HG02852 (cell line): ENCODE results near the gene PCDHB10.
"Not testable (repeated sequence)": the region's sequence is repeated elsewhere in the genome, so short reads cannot be mapped to it uniquely, and the experiment has no call there.

Experiments used
- ATAC-seq: cut with Tn5 transposase; IDR thresholded peaks from one replicate; pipeline ENCODE4 v1.9.1; 2021; ENCODE audit warnings: mild to moderate bottlenecking, moderate library complexity; ENCODE audit not compliant: unreplicated experiment

PCDHB10 gene

DNA sequence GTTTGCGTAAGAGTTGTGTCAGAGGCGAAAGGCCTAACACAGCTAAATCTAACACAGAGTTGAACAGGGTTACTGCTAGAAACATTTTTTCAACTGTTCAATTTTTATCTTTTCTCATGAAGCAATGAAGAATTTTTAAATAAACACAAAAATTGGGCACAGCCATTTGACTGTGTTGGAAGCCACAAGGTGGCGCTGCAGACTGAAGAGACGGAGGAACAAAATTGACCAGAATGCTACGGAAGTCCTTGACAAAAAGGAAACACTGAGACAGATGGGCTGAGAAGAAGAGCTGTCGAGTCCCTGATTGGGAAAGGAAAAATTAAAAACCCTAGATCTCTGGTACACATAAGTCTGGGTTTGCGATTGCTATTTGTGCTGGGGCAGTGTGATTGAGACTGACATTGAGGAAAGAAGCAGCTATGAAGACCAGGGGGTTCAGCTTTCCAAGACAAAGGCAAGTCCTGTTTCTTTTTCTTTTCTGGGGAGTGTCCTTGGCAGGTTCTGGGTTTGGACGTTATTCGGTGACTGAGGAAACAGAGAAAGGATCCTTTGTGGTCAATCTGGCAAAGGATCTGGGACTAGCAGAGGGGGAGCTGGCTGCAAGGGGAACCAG, 5.1 kb upstream of the PCDHB10 start, which contains the start of gene PCDHB9:
Gene PCDHB9, plus strand, starts transcription at position 265 of the 616 bp plus-strand sequence. Its CDS starts 158 bp downstream, at position 423.
- ATAC-seq: no peak

DNA sequence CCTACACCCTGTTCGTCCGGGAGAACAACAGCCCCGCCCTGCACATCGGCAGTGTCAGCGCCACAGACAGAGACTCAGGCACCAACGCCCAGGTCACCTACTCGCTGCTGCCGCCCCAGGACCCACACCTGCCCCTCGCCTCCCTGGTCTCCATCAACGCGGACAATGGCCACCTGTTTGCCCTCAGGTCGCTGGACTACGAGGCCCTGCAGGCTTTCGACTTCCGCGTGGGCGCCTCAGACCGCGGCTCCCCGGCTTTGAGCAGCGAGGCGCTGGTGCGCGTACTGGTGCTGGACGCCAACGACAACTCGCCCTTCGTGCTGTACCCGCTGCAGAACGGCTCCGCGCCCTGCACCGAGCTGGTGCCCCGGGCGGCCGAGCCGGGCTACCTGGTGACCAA, 3.5 kb upstream of the PCDHB10 start:
- ATAC-seq: not testable (repeated sequence)

GRCh38 chr5:141189131-141189530, 3.0 kb upstream of the PCDHB10 start:
- not testable (repeated sequence) for ATAC-seq

DNA sequence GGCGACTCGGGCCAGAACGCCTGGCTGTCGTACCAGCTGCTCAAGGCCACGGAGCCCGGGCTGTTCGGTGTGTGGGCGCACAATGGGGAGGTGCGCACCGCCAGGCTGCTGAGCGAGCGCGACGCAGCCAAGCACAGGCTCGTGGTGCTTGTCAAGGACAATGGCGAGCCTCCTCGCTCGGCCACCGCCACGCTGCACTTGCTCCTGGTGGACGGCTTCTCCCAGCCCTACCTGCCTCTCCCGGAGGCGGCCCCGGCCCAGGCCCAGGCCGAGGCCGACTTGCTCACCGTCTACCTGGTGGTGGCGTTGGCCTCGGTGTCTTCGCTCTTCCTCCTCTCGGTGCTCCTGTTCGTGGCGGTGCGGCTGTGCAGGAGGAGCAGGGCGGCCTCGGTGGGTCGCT, 2.2 kb downstream of the PCDHB10 start:
- not testable (repeated sequence) for ATAC-seq

DNA sequence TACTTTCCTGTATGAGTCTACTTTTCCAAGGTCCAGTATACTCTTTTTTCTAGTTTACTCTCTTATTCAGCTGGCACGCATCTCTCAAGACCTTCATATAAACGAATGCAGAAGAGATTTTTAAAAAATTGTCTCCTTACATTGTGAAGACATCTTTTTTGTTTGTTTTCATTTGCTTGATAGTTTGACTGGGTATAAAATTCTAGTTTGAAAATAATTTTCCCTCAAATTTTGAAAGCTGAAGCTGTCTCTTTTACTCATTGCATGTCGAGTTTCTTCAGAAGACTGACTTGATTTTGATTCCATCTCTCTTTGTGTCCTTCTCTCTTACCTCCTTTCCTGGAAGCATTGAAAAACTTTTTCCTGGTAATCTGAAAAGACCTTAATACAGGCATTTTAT, 4.2 kb downstream of the PCDHB10 start:
- ATAC-seq: no peak

GRCh38 chr5:141199359-141200235, 7.4 kb downstream of the PCDHB10 start, which contains the start of gene PCDHB11:
Gene PCDHB11 (plus strand): TSS chr5:141199627. CDS start chr5:141199775, 148 bp downstream.
- ATAC-seq: no peak

DNA sequence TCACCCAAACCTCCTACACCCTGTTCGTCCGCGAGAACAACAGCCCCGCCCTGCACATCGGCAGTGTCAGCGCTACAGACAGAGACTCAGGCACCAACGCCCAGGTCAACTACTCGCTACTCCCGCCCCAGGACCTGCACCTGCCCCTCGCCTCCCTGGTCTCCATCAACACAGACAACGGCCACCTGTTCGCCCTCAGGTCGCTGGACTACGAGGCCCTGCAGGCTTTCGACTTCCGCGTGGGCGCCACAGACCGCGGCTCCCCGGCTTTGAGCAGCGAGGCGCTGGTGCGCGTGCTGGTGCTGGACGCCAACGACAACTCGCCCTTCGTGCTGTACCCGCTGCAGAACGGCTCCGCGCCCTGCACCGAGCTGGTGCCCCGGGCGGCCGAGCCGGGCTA, 9.0 kb downstream of the PCDHB10 start:
- ATAC-seq: not testable (repeated sequence)

DNA sequence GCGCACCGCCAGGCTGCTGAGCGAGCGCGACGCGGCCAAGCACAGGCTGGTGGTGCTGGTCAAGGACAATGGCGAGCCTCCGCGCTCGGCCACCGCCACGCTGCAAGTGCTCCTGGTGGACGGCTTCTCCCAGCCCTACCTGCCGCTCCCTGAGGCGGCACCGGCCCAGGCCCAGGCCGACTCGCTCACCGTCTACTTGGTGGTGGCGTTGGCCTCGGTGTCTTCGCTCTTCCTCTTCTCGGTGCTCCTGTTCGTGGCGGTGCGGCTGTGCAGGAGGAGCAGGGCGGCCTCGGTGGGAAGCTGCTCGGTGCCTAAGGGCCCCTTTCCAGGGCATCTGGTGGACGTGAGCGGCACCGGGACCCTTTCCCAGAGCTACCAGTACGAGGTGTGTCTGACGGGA, 9.5 kb downstream of the PCDHB10 start:
- not testable (repeated sequence) for ATAC-seq

GRCh38 chr5:141208478-141208877, 16.3 kb downstream of the PCDHB10 start, which contains the start of gene PCDHB12:
Gene PCDHB12 (plus strand): TSS chr5:141208719. CDS start chr5:141208908, 189 bp downstream.
- no peak for ATAC-seq

- not testable (repeated sequence) for ATAC-seq
Observed at GRCh38 chr5:141210281-141210680, 18.1 kb downstream of the PCDHB10 start.

- ATAC-seq: not testable (repeated sequence)
Observed at GRCh38 chr5:141210849-141211248, 18.7 kb downstream of the PCDHB10 start.

DNA sequence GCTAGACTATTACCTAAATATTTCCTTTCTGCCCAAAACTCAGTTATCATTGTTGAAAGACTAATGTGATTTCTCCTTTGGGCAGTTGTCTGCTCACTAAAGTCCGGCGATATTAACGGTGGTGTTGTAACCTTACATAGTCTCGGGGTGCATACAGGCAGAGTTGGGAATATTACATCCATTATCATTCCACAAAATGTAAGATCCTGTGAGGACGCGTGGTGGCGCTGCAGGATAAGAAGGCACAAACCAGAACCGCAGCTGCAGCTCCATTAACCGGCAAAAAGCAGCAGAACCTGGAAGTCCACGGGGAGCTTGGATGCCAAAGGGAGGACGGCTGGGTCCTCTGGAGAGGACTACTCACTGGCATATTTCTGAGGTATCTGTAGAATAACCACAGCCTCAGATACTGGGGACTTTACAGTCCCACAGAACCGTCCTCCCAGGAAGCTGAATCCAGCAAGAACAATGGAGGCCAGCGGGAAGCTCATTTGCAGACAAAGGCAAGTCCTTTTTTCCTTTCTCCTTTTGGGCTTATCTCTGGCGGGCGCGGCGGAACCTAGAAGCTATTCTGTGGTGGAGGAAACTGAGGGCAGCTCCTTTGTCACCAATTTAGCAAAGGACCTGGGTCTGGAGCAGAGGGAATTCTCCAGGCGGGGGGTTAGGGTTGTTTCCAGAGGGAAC, 21.6 kb downstream of the PCDHB10 start, which contains the start of gene PCDHB13:
Gene PCDHB13, plus strand, starts transcription at position 264 of the 684 bp plus-strand sequence. Its CDS starts 205 bp downstream, at position 469.
- ATAC-seq: not testable (repeated sequence)

DNA sequence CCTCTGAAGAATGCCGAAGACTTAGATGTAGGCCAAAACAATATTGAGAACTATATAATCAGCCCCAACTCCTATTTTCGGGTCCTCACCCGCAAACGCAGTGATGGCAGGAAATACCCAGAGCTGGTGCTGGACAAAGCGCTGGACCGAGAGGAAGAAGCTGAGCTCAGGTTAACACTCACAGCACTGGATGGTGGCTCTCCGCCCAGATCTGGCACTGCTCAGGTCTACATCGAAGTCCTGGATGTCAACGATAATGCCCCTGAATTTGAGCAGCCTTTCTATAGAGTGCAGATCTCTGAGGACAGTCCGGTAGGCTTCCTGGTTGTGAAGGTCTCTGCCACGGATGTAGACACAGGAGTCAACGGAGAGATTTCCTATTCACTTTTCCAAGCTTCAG, 22.4 kb downstream of the PCDHB10 start:
- not testable (repeated sequence) for ATAC-seq

GRCh38 chr5:141215504-141215903, 23.4 kb downstream of the PCDHB10 start:
- not testable (repeated sequence) for ATAC-seq

DNA sequence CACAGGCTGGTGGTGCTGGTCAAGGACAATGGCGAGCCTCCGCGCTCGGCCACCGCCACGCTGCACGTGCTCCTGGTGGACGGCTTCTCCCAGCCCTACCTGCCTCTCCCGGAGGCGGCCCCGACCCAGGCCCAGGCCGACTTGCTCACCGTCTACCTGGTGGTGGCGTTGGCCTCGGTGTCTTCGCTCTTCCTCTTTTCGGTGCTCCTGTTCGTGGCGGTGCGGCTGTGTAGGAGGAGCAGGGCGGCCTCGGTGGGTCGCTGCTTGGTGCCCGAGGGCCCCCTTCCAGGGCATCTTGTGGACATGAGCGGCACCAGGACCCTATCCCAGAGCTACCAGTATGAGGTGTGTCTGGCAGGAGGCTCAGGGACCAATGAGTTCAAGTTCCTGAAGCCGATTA, 23.9 kb downstream of the PCDHB10 start:
- not testable (repeated sequence) for ATAC-seq

GRCh38 chr5:141223112-141223783, 31.1 kb downstream of the PCDHB10 start, which contains the start of gene PCDHB14:
Gene PCDHB14 (plus strand): TSS chr5:141223343. CDS start chr5:141223506, 163 bp downstream.
- no peak for ATAC-seq

DNA sequence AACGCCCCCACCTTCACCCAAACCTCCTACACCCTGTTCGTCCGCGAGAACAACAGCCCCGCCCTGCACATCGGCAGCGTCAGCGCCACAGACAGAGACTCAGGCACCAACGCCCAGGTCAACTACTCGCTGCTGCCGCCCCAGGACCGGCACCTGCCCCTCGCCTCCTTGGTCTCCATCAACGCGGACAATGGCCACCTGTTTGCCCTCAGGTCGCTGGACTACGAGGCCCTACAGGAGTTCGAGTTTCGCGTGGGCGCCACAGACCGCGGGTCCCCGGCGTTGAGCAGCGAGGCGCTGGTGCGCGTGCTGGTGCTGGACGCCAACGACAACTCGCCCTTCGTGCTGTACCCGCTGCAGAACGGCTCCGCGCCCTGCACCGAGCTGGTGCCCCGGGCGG, 32.7 kb downstream of the PCDHB10 start:
- ATAC-seq: not testable (repeated sequence)

DNA sequence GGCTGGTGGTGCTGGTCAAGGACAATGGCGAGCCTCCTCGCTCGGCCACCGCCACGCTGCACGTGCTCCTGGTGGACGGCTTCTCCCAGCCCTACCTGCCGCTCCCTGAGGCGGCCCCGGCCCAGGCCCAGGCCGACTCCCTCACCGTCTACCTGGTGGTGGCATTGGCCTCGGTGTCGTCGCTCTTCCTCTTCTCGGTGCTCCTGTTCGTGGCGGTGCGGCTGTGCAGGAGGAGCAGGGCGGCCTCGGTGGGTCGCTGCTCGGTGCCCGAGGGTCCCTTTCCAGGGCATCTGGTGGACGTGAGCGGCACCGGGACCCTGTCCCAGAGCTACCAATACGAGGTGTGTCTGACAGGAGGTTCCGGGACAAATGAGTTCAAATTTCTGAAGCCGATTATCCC, 33.3 kb downstream of the PCDHB10 start:
- not testable (repeated sequence) for ATAC-seq

GRCh38 chr5:141234109-141234667, 42.0 kb downstream of the PCDHB10 start:
- no peak for ATAC-seq

- not testable (repeated sequence) for ATAC-seq
Observed at GRCh38 chr5:141235922-141236321, 43.8 kb downstream of the PCDHB10 start.
